Activated T-helper 17 cell treated with anti-CD3 and anti-CD28 coated beads, Interleukin-2, amount 50 U/mL, for 72 hours (primary cell): Measurements from ENCODE around the gene SNRNP200. TPM values are rescaled to one million over a fixed set of nuclear protein-coding genes. Genes with fewer than 3 reads are reported as not detected.

Source experiments
- ATAC-seq: fragments of 150-1000 bp; cut with Tn5 transposase; replicated peaks from 2 replicates; pipeline ENCODE4 v1.10.0; 2021; ENCODE audit warnings: mild to moderate bottlenecking, moderate library complexity
- H3K27ac Mint-ChIP-seq: one replicate; pipeline ENCODE4 v1.8.0; 2022; ENCODE audit warnings: mixed read lengths
- H3K27me3 Mint-ChIP-seq: one replicate; pipeline ENCODE4 v1.8.0; 2022; ENCODE audit warnings: mixed read lengths
- H3K36me3 Mint-ChIP-seq: one replicate; pipeline ENCODE4 v1.8.0; 2022; ENCODE audit warnings: low read depth, mild to moderate bottlenecking, mixed read lengths
- H3K4me1 Mint-ChIP-seq: one replicate; pipeline ENCODE4 v1.8.0; 2022; ENCODE audit warnings: mixed read lengths
- H3K4me3 Mint-ChIP-seq: one replicate; pipeline ENCODE4 v1.8.0; 2022; ENCODE audit warnings: mild to moderate bottlenecking, mixed read lengths
- H3K9me3 Mint-ChIP-seq: one replicate; pipeline ENCODE4 v1.8.0; 2022; ENCODE audit warnings: mixed read lengths
- total RNA-seq, 2 donors: library from RNA; stranded (reverse); gene quantifications; one replicate each; pipeline ENCODE4 v1.2.3, GENCODE V29; 2022

Gene SNRNP200
- total RNA-seq, 2 donors from 2014 or later, result 155 to 198 TPM

DNA sequence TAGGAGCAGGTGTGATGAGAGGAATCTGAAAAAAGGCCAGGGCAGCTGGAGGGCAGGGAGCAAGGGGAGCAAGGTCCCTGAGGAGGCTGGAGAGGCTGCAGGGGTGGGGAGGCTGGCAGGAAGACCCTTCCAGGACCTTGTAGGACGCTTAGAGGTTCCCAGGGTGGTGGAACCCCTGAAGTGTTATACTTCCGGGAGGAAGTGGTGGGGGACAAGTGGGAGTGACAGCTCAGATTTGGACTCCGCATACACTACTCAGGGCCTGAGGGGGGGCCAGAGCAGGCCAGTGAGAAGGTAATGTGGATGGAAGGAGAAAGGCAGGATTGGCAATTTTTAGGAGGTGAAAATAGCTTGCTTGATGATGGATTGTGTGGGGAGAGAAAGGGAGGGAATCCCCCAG, 28.4 kb upstream of the SNRNP200 start:
- H3K4me1 Mint-ChIP-seq, result peaks cover 31% of the 10 kb centered on the region
- no peaks in the 10 kb centered on the region for H3K9me3 Mint-ChIP-seq
- peaks cover 26% of the 10 kb centered on the region for H3K36me3 Mint-ChIP-seq
- H3K27ac Mint-ChIP-seq, result peak overlapping the region; percentile 94
- peak overlapping the region; percentile 97 for H3K4me3 Mint-ChIP-seq
- no peaks in the 10 kb centered on the region for H3K27me3 Mint-ChIP-seq
- no peak for ATAC-seq

DNA sequence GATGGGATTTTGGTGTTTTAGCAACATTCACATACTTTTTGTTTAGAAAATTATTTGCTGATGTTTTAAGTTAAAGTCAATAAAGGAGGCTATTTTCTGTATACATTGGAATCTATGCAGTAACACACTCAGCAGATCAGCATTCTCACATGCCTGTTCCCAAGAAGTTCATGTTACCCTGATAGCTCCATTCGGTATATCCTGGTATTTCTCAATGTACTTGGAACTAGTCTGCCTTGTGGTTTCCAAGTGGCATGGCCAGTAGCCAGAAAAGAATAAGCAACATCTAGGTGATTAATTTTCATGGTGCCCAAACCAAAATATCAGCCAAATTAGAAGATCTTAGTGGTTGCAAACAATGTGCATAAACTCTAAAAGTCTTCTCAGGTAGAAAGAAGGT, 25.1 kb upstream of the SNRNP200 start:
- no peak for ATAC-seq
- Mint-ChIP-seq H3K4me3 (no peak overlapping the region), H3K27ac (no peak overlapping the region), H3K27me3 (no peaks in the 10 kb centered on the region), H3K9me3 (no peaks in the 10 kb centered on the region), H3K36me3 (peaks cover 45% of the 10 kb centered on the region), H3K4me1 (peaks cover 34% of the 10 kb centered on the region)

DNA sequence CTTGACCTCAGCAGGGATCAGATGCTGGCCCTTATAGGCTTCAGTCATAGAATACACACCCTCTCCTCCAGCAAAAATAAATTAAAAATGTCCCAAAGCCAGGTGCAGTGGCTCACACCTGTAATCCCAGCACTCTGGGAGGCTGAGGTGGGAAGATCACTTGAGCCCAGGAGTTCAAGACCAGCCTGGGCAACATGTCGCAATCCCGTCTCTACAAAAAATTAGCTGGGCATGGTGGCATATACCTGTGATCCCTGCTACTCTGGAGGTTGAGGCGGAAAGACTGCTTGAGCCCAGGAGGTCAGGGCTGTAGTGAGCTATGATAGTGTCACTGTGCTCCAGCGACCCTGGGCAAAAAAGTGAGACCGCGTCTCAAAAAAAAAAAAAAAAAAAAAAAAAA, 24.5 kb upstream of the SNRNP200 start:
- Mint-ChIP-seq H3K36me3 (peaks cover 48% of the 10 kb centered on the region), H3K27me3 (no peaks in the 10 kb centered on the region), H3K4me3 (no peak overlapping the region), H3K9me3 (no peaks in the 10 kb centered on the region), H3K27ac (no peak overlapping the region), H3K4me1 (peaks cover 34% of the 10 kb centered on the region)
- ATAC-seq, result no peak

DNA sequence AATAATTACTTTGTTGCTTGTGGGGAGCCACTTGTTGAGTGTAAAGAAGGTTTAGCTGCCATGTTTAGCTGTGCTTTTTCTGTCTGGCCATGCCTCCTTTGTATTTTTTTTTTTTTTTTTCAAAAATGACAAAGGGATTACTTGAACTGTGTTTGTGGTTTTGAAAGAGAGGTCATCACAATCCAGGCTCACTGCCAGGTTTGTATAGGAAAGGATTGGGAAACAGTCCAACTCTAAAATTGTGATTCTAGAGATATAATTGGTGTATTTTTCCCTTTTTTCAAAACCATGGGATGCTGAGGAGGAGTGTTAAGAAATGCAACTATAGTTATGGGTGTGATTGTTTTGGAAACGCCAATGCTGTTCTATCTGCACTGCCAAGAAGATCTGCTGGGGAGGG, 24.1 kb upstream of the SNRNP200 start:
- no peaks in the 10 kb centered on the region for H3K9me3 Mint-ChIP-seq
- ATAC-seq, result no peak
- H3K4me1 Mint-ChIP-seq, result peaks cover 30% of the 10 kb centered on the region
- H3K36me3 Mint-ChIP-seq, result peaks cover 48% of the 10 kb centered on the region
- H3K27ac Mint-ChIP-seq, result no peak overlapping the region
- no peaks in the 10 kb centered on the region for H3K27me3 Mint-ChIP-seq
- H3K4me3 Mint-ChIP-seq, result no peak overlapping the region

DNA sequence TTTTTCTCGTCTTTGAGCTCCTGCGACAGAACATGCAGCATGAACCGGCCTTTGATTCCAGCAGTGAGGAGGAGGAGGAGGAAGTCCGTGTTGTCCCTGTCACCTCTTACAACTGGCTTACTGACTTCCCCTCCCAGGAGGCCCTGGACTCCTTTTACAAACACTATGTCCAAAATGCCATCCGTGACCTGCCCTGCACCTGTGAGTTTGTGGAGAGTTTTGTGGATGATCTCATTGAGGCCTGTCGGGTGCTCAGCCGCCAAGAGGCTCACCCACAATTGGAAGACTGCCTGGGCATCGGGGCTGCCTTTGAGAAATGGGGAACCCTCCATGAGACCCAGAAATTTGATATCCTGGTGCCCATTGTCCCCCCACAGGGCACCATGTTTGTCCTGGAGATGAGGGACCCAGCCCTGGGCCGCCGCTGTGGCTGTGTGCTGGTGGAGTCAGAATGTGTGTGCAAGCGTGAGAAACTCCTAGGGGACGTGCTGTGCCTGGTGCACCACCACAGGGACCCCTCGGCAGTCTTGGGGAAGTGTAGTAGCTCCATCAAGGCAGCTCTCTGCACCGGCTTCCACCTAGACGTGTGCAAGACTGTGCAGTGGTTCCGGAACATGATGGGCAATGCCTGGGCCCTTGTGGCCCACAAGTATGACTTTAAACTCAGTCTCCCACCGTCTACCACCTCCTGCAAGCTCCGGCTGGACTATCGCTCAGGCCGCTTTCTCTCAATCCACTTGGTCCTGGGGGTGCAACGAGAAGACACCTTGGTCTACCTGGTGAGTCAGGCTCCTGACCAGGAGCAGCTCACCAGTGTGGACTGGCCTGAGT, 21.9 kb upstream of the SNRNP200 start:
- peaks cover 48% of the 10 kb centered on the region for H3K36me3 Mint-ChIP-seq
- H3K9me3 Mint-ChIP-seq, result no peaks in the 10 kb centered on the region
- ATAC-seq, result no peak
- peaks cover 24% of the 10 kb centered on the region for H3K4me1 Mint-ChIP-seq
- peak overlapping the region; percentile 99 for H3K4me3 Mint-ChIP-seq
- H3K27me3 Mint-ChIP-seq, result no peaks in the 10 kb centered on the region
- H3K27ac Mint-ChIP-seq, result no peak overlapping the region

DNA sequence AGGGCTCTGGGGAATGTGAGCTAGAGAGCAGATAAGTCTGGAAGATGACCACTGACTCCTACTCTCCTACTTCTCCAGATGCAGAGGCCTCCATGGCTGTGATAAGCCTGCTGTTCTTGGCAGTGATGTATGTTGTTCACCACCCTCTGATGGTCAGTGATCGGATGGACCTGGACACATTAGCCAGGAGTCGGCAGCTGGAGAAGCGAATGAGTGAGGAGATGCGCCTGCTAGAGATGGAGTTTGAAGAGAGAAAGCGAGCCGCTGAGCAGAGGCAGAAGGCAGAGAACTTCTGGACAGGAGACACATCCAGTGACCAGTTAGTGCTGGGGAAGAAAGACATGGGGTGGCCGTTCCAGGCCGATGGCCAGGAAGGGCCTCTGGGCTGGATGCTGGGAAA, 21.2 kb upstream of the SNRNP200 start:
- H3K4me1 Mint-ChIP-seq, result peaks cover 24% of the 10 kb centered on the region
- H3K9me3 Mint-ChIP-seq, result no peaks in the 10 kb centered on the region
- no peak overlapping the region for H3K27ac Mint-ChIP-seq
- ATAC-seq, result no peak
- peak overlapping the region; percentile 99 for H3K4me3 Mint-ChIP-seq
- H3K27me3 Mint-ChIP-seq, result no peaks in the 10 kb centered on the region
- H3K36me3 Mint-ChIP-seq, result peaks cover 48% of the 10 kb centered on the region

DNA sequence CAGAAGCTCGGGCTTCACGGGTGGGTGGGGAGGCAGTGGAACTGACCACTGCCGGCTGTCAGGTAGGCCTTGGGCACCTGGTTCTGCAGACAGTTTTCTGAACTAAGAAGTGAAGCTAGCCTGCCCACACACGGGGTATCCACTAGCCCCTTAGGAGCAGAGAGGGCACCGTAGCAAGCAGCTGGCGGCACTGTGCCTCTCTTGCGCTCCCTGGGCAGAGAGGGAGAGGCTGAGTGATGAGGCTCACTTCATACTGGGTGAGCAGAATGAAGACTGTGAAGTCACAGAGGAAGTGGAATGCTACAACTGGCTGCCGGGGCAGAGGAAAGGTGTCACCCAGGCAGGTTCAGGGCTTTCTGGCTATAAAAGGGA, 20.5 kb upstream of the SNRNP200 start:
- no peaks in the 10 kb centered on the region for H3K9me3 Mint-ChIP-seq
- no peaks in the 10 kb centered on the region for H3K27me3 Mint-ChIP-seq
- peaks cover 48% of the 10 kb centered on the region for H3K36me3 Mint-ChIP-seq
- H3K4me1 Mint-ChIP-seq, result peaks cover 25% of the 10 kb centered on the region
- peak; percentile 53 for ATAC-seq
- H3K27ac Mint-ChIP-seq, result peak overlapping the region; percentile 90
- H3K4me3 Mint-ChIP-seq, result peak overlapping the region; percentile 99

DNA sequence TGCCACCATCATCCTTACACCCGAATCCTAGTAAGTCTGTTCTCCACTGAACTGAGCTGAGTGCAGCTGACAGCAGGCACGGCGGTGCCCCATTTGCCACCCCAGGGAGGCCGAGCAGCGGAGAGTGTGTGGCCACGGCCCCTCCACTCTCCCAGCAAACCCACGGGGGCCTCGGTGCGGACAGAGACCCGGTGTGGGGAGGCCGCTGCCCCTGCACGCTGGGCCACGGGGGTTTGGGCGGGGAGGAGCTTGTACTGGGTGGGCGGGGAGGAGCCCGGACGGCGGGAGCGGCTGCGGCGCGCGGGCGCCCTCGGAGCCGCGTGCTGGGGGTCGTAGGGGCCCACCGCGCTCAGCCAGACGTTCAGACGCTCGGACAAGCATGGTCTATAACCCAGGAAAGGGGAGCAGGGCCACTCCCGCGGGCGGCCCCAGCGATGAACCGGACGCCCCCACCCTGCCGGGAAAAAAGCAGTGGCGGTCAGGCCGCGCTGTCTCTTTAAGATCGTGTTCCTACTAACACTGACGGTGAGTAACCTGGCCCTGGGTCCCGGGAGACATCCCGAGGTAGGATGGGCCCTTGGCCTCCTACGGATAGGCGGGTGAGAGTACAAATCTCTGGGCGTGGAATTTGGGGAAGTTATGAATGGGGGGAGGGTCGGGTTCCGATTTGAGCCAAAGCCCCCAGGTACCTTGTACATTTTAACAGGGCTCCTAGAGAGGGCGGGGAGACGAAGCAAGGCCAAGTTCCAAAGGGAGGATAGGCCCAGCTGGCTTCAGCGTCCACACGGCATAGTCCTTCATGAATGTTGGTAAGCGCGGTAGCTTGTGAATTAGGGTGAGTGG, 19.9 kb upstream of the SNRNP200 start, which contains the start of gene ITPRIPL1:
TSS of gene ITPRIPL1 (plus strand) at position 277 of the 843 bp plus-strand sequence. CDS start at position 800, 523 bp downstream.
- Mint-ChIP-seq H3K27me3 (no peaks in the 10 kb centered on the region), H3K4me3 (peak within 1 kb of the TSS; percentile 99), H3K27ac (peak within 1 kb of the TSS; percentile 90), H3K4me1 (peaks cover 31% of the 10 kb centered on the region), H3K9me3 (no peaks in the 10 kb centered on the region), H3K36me3 (peaks cover 48% of the 10 kb centered on the region)
- peak; percentile 37 for ATAC-seq

DNA sequence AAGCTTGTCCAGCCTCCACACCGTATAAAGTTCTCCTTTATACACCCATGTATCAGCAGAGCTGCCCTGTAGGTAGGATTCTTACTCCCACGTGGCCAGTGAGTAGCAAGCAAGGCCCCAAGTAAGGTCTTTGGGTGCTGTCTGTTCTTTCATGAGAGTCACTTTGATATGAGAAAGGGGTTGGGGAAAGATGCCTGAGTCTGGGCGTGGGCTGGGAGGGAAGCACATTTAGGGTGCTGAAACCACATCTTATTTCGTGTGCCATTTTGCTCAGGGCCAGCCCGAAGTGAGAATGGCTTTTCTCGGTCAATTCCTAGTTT, 19.3 kb upstream of the SNRNP200 start:
- H3K27me3 Mint-ChIP-seq, result no peaks in the 10 kb centered on the region
- H3K9me3 Mint-ChIP-seq, result no peaks in the 10 kb centered on the region

DNA sequence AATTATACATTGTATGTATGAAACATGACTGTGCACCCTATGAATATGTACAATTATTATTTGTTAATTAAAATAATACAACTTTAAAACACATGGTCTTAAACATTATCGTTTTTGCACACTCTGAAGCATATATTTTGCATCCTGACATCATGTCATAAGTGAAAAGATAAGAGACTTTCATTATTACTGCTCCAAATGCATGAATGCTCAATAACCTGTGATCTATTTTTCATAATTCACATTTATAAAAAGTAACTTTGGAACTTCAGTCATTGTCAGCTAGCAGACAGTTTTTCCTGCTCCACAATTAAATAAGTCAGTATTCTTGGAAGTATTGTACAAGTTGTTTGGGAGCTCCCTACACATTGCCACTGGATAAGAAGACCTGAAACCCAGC, 18.5 kb upstream of the SNRNP200 start:
- H3K36me3 Mint-ChIP-seq, result peaks cover 37% of the 10 kb centered on the region
- no peaks in the 10 kb centered on the region for H3K27me3 Mint-ChIP-seq
- H3K9me3 Mint-ChIP-seq, result no peaks in the 10 kb centered on the region
- H3K4me1 Mint-ChIP-seq, result peaks cover 37% of the 10 kb centered on the region
- H3K27ac Mint-ChIP-seq, result no peak overlapping the region
- ATAC-seq, result no peak
- H3K4me3 Mint-ChIP-seq, result peak overlapping the region; percentile 99

More for the DNA sequence above, 19.3 kb upstream of the SNRNP200 start:
- Mint-ChIP-seq H3K36me3 (peaks cover 45% of the 10 kb centered on the region), H3K4me3 (peak overlapping the region; percentile 99), H3K4me1 (peaks cover 34% of the 10 kb centered on the region), H3K27ac (peak overlapping the region; percentile 90)
- peak; percentile 34 for ATAC-seq

DNA sequence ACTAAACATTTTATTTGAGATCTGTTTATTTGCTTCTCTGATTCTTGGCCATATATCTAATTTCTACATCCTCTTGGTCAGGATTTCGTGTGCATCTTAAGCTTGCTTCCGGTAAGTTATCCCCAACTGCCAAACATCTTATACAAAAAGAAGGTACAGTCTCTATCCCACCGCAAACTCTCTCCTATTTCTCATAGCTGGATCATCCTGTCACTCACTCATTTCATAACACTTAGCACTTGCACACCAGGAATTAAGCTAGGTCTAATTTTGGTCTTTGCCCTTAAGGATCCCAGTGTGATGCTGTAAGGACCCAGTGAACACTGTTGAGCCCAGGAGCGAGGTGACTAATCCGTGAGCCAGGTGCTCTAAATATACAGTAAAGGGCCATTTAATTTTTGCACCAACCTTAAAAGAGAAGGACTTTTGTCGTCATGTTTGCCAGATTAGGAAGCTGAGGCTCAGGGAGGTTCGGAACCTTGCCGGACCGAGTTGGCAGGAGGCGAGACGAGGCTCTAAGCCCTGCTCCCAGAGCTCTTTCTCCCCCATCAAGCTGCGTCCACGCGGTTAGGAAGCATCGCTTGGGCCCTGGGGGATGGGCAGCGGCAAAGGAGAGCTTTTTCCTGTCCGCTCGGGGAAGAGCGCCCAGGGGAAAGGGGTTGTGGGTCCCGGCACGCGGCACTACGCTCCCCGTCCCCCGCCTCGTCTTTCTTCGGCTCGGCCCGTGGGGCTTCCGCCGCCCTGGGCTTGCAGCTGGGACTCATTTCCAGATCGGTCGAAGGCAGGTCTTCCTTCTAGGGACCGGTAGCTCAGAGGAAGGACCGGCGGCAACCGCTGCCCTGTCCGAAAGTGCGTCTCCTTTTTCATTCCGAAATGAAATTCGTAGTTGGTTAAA, 15.6 kb upstream of the SNRNP200 start:
- H3K4me1 Mint-ChIP-seq, result peaks cover 29% of the 10 kb centered on the region
- peak overlapping the region; percentile 88 for H3K4me3 Mint-ChIP-seq
- H3K9me3 Mint-ChIP-seq, result no peaks in the 10 kb centered on the region
- H3K27ac Mint-ChIP-seq, result peak overlapping the region; percentile 71
- peaks cover 9% of the 10 kb centered on the region for H3K36me3 Mint-ChIP-seq
- peak; percentile 37 for ATAC-seq
- H3K27me3 Mint-ChIP-seq, result no peaks in the 10 kb centered on the region

DNA sequence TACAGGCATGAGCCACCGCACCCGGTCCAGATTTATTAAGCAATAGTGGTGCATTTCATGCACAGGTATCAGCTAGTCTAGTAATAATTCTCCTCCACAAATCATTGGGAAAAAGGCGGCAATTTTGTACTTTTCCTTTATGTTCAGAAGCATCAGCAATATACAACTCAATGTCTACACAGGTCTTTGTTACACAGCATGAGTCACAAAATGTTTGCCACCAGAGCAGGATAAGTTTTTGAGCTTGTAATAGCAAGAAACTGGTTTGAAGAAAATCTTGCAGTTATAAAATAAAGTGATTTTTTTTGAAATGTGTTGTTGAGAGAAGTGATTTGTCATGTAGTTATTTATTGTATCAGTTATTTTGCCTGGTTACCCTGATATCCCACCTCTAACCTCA, 15.0 kb upstream of the SNRNP200 start:
- Mint-ChIP-seq H3K27ac (peak overlapping the region; percentile 71), H3K36me3 (peaks cover 2% of the 10 kb centered on the region), H3K4me3 (peak overlapping the region; percentile 88), H3K4me1 (peaks cover 34% of the 10 kb centered on the region), H3K27me3 (no peaks in the 10 kb centered on the region), H3K9me3 (no peaks in the 10 kb centered on the region)
- ATAC-seq, result no peak

DNA sequence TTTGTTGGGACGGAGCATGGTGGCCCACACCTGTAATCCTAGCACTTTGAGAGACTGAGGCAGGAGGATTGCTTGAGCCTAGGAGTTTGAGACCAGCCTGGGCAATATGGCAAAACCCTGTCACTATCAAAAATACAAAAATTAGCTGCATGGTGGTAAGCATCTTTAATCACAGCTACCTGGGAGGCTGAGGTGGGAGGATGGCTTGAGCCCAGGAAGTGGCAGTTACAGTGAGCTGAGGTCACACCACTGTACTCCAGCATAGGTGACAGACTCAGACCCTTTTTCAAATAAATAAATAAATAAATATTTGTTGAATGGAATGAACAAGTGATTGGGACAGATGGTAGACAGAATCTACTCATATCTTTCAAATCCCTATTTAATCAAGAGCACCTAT, 14.1 kb upstream of the SNRNP200 start:
- Mint-ChIP-seq H3K4me3 (peak overlapping the region; percentile 88), H3K36me3 (no peaks in the 10 kb centered on the region), H3K9me3 (no peaks in the 10 kb centered on the region), H3K27me3 (no peaks in the 10 kb centered on the region), H3K4me1 (peaks cover 38% of the 10 kb centered on the region), H3K27ac (peak overlapping the region; percentile 56)
- no peak for ATAC-seq

DNA sequence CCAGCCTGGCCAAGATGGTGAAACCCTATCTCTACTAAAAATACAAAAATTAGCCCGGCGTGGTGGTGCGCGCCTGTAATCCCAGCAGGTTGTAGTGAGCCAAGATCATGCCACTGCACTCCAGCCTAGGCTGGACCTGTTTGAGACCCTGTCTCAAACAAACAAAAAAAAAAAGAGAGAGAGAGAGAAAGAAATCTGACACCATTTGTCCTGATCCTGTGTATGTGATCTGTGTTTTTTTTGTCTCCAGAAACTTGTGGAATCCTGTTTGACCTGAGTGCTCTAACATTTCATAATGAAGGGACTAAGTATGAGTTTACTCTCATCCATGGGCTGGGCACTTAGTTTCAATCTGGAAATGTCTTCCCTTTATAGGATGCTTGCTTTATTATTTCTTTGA, 13.4 kb upstream of the SNRNP200 start:
- Mint-ChIP-seq H3K27me3 (no peaks in the 10 kb centered on the region), H3K36me3 (no peaks in the 10 kb centered on the region), H3K4me1 (peaks cover 38% of the 10 kb centered on the region), H3K4me3 (peak overlapping the region; percentile 88), H3K27ac (peak overlapping the region; percentile 56), H3K9me3 (no peaks in the 10 kb centered on the region)
- ATAC-seq, result no peak
